ENCODE results near the gene UBTFL1.
"Not testable (repeated sequence)": the region's sequence is repeated elsewhere in the genome, so short reads cannot be mapped to it uniquely, and the experiment has no call there.

The UBTFL1 gene

DNA sequence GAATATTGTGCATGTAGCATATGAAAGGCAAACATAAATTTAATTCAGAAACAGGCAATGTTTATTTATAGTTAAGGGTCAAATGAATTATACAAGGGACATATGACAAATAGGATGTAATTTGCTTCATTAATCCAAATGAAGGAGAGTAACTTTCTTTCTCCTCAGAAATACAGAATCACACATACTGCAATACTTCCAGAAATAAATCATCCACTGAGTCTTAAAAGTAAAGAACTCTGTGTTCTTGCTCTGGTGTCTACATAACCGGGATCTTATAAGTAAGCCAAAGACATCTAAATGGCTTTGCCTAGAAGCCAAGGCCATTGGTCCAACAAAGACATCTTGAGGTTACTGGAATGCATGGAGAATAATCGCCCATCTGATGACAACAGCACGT, at the start of gene UBTFL1:
UBTFL1 (plus strand) TSS at position 301 of the 400 bp plus-strand sequence; CDS start at position 301, 0 bp downstream.
- not testable (repeated sequence) for DNase-seq (ENCODE audit: low read depth in 1 of 2, low spot score in 1 of 2)

DNA sequence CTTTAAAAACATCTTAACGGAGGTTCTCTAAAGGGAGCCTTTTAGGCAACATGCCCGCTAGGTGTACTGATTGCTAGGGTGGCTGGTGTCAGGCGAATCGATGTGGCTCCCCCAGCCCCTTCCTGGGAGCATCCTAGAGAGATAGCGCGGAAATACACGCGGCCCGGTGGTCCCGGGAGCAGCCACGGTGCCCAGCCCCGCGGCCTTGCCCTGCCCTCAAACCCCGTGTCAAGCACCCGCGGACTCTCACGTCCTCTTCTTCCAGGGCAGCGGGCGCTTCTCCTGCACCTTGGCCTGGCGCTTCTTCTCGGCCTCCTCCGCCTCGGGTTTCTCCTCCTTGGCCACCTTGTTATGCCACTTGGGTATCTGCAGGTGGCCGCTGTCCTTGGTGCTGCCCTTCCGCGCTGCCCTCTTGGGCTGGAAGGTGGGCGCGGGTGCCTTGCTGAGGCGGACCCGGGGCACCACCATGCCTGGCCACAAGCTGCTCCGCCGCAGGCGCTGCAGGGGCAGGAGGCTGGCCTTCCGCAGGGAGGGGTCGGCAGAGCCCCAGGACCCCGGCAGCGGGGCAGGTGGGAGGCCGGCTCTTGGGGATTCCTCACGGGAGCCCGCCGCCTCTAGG, 34.0 kb upstream of the UBTFL1 start:
- DNase-seq (ENCODE audit: low read depth in 1 of 2, low spot score in 1 of 2): not testable (repeated sequence)

DNA sequence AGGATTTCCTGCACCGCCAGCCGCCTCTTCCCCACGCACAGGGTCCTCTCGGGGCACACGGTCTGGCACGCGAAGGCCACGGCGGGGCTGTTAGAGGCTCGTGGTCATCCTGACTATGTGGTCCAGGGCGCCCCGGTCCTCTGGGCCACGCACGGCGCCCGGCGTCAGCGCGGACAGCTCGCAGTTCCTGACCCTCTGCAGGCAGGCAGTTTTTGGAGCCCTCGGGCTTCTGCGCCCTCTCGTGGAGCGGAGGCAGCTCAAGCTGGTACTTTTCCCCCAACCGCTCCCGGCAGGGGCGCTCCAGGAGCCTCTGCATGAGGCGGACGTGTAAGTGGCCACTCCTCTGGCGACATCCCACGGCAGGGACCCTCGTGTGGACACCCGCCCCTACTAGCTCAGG, 33.4 kb upstream of the UBTFL1 start:
- not testable (repeated sequence) for DNase-seq (ENCODE audit: low read depth in 1 of 2, low spot score in 1 of 2)

GRCh38 chr11:90053545-90053944, 32.2 kb upstream of the UBTFL1 start:
- not testable (repeated sequence) for DNase-seq (ENCODE audit: low read depth in 1 of 2, low spot score in 1 of 2)

GRCh38 chr11:90088731-90089130, 3.0 kb downstream of the UBTFL1 start:
- DNase-seq (ENCODE audit: low read depth in 1 of 2, low spot score in 1 of 2): not testable (repeated sequence)

DNA sequence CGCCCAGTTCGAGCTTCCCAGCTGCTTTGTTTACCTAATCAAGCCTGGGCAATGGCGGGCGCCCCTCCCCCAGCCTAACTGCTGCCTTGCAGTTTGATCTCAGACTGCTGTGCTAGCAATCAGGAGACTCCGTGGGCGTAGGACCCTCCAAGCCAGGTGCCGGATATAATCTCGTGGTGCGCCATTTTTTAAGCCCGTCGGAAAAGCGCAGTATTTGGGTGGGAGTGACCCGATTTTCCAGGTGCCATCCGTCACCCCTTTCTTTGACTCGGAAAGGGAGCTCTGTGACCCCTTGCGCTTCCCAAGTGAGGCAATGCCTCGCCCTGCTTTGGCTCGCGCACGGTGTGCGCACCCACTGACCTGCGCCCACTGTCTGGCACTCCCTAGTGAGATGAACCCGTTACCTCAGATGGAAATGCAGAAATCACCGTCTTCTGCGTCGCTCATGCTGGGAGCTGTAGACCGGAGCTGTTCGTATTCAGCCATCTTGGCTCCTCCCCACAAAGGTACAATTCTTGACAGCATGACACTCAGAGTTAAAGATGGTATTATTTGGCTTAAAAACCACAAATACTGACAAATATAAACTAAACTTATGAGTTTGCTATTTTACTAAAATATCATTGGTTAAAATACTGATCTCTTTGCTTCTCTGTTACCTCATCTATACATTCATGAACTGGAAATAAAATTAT, 9.6 kb downstream of the UBTFL1 start:
- not testable (repeated sequence) for DNase-seq (ENCODE audit: low read depth in 1 of 2, low spot score in 1 of 2)

GRCh38 chr11:90098261-90098660, 12.5 kb downstream of the UBTFL1 start:
- DNase-seq (ENCODE audit: low read depth in 1 of 2, low spot score in 1 of 2): not testable (repeated sequence)

DNA sequence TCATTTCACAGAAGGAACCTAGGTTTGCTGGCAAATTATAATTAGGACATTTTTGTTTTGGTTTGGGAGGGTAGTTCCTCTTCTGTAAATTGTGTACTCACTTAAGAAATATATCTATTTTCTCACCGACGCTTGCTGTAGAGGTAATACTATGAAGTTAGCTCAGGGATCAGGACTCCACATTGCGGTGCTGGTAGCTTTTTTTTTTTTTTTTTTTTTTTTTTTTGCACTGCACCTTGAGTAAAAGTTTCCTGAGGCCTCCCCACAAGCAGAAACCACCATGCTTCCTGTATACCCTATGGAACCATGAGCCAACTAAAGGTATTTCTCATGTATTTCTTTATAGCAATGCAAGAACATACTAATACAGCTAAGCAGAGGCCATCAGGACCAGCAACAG, 14.7 kb downstream of the UBTFL1 start:
- DNase-seq (ENCODE audit: low read depth in 1 of 2, low spot score in 1 of 2): no peak

DNA sequence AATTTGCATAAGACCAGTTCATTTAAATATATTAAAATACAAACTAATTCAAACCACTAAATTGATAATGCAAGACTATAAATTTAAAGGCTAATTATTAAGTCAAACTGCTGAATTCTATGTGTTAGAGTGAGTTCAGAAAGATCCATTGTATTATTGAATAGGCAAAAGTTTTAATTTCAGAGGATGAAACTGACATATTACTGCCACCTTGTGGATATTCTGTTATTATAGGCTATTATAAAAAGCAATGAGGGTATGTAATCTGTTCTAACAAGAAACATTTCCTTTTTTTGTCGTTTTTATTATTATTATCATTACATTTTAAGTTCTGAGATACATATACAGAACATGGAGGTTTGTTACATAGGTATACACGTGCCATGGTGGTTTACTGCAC, 27.8 kb downstream of the UBTFL1 start:
- DNase-seq (ENCODE audit: low read depth in 1 of 2, low spot score in 1 of 2): no peak

- DNase-seq (ENCODE audit: low read depth in 1 of 2, low spot score in 1 of 2): no peak
Observed at GRCh38 chr11:90120191-90120590, 34.4 kb downstream of the UBTFL1 start.

DNA sequence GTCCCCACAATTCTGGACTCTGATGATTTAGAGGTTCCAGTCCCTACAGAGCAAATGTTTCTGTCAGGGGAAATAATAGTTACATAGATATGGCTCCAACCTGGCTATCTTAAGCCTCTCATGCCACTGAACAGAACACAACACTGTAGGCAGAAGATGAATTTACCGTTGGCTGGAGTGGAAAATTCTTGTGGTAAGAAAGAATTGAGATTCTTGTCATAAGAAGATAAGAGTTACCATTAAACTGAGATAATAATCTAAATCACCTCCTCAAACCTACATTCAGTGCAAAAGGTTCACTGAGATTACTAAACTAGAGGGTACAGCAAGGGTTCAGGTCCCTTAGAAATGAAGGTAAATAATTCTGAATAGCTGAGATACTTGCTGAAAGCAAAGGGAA, 38.6 kb downstream of the UBTFL1 start:
- no peak for DNase-seq (ENCODE audit: low read depth in 1 of 2, low spot score in 1 of 2)

DNA sequence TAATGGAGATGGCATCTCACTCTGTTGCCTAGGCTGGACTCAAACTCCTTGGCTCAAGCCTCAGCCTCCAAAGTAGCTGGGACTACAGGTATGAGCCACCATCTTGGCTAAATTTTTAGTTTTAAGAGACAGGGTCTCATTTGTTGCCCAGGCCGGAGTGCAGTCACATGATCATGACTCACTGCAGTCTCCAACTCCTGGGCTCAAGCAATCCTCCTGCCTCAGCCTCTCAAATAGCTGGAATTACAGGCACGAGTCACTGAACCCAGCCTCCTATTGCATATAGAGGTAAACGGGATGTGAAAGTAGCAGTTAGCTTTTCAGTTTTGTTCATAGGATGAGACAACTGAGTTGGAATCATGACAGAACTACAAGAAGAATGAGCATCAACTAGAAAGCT, 39.2 kb downstream of the UBTFL1 start:
- DNase-seq (ENCODE audit: low read depth in 1 of 2, low spot score in 1 of 2): no peak

DNA sequence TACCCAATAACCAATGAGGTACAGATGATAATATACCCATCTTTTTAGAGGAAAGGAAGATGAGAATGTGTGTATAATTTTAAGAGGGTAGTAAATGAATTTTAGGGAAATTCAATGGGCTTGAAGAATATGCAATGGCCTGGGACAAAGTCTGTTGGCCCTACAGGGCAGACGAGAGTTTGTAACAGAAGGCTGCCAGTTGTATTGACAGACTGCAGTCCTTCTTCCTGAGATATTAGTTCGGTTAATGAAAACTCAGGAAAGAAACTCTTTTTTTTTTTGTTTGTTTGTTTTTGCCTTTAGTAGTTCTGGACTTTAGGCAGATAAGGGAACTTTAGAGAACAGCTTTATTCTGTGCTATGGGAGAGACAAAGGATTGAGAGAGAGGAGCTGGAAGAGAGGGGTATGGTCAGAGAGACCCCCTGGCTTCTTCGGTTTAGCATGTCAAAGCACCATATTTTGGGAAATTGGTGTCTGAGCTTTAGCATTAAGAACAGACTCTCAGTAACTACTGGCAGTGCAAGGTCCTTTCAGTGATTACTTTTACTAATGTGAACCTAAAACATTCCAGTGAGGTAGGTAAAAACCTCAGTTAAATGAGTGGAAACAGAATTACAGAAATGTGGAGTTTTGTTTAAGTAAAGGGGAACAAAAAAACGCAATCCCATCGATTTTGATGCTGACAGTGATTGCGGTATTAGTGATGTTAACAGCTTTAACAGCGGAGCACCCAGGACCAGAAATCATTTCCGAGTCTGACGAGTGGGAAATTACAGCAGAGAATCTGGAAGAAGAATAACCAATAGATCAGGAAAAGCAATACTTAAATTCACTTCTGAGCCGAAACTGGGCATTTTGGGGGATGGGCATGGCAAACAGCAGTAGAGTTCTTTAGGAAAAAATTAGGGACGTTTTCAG, 48.1 kb downstream of the UBTFL1 start:
- DNase-seq (ENCODE audit: low read depth in 1 of 2, low spot score in 1 of 2): no peak

GRCh38 chr11:90134478-90135003, 48.8 kb downstream of the UBTFL1 start, which contains the start of gene NAALAD2:
Gene NAALAD2, plus strand, starts transcription at chr11:90134663. Its CDS starts 96 bp downstream, at chr11:90134759.
- DNase-seq (ENCODE audit: low read depth in 1 of 2, low spot score in 1 of 2): no peak

DNA sequence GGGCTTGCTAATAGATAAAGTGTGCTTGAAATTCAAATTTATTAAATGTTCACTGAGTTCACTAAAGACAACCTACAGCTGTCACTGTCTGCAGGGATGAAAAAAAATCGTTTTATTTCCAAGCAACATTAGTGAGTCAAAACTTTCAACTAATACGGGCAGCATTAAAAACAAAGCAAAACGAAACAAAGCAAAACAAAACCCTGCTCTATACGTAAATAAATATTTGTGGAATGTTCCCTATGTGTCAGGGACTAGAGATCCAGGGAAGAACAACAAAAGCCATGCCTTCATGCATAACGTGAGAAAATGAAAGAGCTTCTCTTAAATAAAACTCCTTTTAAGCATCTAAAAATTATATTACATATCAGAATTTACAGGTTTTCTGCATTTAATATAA, 49.3 kb downstream of the UBTFL1 start:
- DNase-seq (ENCODE audit: low read depth in 1 of 2, low spot score in 1 of 2): no peak
